Stimulated activated CD8-positive, alpha-beta memory T cell treated with anti-CD3 and anti-CD28 coated beads, Interleukin-2, amount 100 ng/mL, for 1 hour (primary cell): ENCODE results near the gene VPS35L.

ENCODE experiments used
- DNase-seq, 2 donors: peaks; one replicate each; pipeline ENCODE4 v3.0.0-alpha.2; 2020; ENCODE audit warnings: low read depth in 2 of 2

The VPS35L gene

DNA sequence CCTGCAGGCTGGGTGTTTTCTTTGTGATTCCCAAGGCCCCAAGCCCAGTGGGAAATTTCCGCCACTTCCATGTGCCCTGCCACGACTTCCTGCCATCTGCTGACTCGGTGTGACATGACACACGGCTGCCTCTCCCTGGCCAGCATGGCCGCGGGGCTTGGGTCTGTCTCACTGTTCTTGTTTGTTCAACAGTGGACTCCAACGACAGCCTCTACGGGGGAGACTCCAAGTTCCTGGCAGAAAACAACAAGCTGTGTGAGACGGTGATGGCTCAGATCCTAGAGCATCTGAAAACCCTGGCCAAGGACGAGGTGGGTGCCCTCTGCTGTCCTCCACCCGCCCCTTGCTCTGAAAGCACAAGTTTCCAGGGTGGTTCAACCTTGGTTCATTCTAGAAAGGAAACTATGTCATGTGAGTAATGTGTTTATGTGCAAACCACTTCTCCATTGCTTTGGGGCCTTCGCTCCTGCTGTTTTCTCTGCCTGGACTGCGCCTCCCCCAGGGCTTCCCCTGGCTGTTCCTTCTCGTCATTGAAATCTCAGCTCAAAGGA lies 135.7 kb downstream of the VPS35L start:
- no peak for DNase-seq

DNA sequence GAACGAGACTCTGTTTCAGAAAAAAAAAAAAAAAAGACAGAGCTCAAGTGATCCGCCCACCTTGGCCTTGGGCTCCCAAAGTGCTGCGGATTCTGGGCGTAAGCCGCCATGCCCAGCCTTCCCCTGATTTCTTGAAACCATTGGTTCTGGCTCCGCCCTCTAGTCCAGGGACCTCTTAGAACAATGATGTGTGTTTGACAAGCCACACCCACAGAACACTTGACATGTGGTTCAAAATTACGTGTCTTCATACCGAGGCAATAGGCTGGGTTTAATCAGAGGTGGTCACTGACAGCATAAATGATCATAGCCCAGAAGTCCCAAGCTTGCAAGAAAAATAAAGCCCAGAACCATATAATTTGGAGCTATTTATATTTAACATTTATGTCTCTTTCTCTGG lies 139.5 kb downstream of the VPS35L start:
- no peak for DNase-seq

DNA sequence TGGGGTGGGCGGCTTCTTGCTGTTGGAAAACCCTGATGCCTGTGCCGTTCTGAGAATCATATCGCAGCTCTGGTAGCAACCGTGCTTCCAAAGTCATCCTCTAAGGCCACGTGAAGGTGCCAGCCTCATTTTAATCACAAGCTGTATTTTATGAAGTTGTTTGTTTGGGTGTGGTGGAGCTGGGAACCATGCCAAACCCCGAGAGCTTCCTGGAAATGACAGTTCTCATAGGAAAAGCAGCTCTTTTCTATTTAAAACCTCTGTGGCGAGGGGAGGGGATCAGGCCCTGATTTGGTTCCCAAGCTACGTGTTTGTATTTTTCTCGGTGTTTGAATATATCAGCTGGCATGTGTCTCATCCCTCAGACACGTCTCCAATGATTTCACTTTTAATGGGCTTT lies 140.8 kb downstream of the VPS35L start:
- DNase-seq = peak; percentile 23 to 39

DNA sequence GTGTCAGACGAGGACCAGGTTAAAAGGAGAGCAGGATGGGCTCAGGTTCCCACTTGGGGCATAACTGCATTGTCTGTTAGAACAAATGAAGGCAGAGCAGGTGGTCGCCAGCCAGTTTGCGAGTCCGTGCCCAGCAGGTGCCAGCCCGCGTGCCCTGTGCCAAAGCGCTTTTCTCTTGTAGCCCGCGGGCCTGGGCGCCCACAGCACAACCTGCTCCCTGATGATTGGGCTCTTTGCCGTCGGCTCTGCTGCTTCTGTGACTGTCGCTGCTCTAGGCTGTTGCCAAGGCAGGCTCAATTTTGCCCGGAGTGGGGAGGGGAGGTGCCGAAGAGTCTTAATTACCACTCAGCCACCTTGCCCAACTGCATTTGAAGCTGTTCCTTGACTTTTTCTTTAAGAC lies 141.5 kb downstream of the VPS35L start:
- no peak for DNase-seq

GRCh38 chr16:19697756-19698318 lies 142.3 kb downstream of the VPS35L start:
- DNase-seq = no peak

- DNase-seq = no peak
These were observed 143.3 kb downstream of the VPS35L start for GRCh38 chr16:19698480-19699465.

DNA sequence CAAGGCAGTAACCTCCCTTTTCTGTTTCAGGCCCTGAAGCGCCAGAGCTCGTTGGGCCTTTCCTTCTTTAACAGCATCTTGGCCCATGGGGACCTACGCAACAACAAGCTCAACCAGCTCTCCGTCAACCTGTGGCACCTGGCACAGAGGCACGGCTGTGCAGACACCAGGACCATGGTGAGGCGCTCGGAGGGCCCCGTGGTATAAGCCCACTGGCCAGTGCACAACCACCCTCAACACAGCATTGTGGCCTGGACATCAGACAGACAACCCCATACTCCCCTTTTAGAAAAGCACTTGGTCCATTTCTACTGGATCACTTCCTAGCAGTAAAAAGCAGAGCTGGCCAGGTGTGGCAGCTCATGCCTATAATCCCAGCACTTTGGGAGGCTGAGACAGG lies 144.0 kb downstream of the VPS35L start:
- DNase-seq = no peak

GRCh38 chr16:19700319-19700781 lies 144.8 kb downstream of the VPS35L start:
- DNase-seq = no peak

DNA sequence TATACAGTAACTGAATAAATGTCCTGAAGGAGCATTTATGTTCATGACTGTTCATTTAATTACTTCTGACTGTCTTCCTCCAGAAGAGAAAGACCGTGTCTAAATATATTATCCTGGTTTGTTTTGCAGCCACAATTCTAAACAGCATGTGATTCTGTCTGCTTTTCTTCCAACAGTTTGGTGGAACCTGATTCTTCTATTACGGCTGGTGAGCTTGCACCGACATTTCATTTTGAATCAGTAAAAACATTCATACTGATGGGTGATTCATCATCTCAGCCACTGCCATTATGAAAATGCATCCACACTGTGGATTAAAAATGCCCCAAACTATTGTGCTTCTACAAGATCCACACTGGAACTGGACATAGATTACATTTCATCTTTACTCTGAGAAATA lies 145.6 kb downstream of the VPS35L start:
- DNase-seq = no peak

DNA sequence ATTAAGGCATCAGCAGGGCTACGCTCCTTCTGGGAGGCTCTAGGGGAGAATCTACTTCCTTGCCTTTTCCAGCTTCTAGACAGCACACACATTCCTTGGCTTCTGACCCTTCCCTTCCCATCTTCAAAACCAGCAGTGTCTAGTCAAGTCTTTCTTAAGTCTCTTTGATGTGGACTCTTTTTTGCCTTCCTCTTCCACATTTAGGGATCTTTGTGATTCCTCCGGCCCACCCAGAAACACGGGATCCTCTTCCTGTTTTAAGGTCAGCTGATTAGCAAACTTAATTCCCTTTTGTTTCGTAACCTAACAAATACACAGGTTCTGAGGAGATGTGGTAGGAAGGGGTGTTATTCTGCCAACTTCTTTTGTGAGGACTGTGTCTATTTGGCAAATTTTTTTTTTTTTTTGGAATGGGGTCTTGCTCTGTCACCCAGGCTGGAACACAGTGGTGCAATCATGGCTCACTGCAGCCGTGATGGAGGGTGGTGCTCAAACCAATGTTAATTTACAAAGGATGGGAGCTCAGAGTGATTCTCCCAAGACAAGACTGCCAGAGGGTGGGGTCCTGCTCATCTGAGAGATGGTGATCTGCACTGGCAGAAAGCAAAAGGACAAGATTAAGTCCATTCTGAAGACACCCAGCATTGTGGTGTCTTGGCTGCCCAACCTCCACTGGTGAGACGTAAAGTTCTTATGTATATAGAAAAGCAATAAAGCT lies 147.8 kb downstream of the VPS35L start:
- no peak for DNase-seq

DNA sequence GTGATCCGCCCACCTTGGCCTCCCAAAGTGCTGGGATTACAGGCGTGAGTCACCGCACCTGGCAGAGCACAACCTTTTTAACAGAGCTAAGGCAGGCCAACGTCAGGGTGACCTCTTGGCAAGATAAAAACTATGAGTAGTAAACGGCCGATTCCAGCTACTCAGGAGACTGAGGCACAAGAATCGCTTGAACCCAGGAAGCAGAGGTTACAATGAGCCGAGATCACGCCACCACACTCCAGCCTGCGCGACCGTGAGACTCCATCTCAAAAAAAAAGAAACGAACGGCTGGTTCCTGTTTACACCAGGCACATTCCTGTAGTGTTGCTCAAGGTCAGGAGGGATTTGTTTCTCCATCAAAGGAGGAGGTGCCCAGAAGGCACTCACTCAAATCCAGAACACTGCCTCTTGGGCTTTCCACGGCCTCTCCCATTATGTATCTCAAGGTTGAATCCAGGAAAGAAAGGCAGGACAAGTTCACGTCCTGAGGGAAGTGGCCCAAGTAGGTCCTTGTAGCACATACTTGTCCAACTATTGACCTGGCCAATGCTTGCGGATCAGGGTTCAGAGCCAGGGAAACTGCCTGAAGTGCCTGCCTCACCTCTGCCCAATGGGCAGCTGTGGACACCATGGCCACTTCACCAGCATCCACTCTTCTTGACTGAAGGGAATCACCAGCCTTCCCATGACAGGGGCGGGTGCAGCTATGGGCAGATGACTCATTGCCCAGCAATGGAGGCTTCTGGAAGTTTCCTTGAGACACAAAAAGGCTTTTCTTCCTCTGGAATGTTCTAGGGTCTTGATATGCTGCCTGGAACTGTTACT lies 149.0 kb downstream of the VPS35L start:
- DNase-seq = no peak

- DNase-seq = no peak
These were observed 149.6 kb downstream of the VPS35L start for GRCh38 chr16:19705146-19705501.

DNA sequence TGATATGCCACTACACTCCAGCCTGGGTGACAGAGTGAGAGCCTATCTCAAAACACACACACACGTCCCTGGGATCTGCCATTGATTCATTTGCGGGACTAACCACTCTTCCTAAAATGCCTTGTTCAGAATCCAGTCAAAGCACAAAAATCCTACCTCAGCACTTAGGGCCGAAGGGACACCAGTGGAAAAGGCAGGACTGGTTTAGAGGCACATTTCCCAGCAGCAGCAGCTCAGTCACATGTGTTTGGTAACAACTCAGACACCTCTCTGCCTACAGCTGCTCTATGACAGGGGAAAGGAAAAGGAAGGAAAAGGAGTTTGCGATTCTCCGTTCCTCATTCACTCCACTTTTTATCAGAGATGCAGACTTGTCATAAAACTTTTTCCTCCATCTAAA lies 150.3 kb downstream of the VPS35L start:
- DNase-seq = no peak

GRCh38 chr16:19706846-19707245 lies 151.3 kb downstream of the VPS35L start:
- no peak for DNase-seq

DNA sequence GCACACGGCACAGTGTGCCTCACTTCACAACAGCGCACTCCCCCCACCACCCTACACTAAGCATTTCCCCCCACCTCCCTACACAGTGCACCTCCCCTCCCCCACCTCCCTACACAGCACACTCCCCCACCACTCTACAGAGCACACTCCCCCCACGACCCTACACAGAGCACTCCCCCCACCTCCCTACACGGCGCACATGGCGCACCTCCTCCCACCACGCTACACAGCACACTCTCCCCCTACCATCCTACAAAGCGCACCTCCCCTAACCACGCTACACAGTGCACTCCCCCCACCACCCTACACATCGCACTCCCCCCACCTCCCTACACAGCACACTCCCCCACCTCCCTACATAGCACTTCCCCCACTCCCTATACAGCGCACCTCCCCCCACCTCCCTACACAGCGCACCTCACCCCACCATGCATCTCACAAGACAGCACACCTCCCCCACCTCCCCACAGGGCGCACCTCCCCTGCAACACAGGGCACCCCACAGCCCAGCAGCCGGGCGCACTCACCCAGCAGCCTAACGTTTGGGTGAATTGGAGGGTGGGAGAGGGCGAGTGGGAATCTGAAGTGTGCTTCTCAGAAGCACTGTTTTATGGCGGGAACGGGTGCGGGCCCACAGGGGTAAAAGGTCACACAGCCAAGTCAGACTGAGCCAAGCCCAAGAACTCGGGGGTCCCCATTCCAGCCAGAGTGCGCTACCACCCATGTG lies 152.2 kb downstream of the VPS35L start:
- DNase-seq = no peak

GRCh38 chr16:19708296-19709205 lies 153.0 kb downstream of the VPS35L start:
- DNase-seq = no peak

- DNase-seq = no peak
These were observed 154.1 kb downstream of the VPS35L start for GRCh38 chr16:19709381-19710136.

- DNase-seq = no peak
These were observed 154.8 kb downstream of the VPS35L start for GRCh38 chr16:19710191-19710908.
